Right renal pelvis (tissue), 4 donors: ENCODE results near the gene TEX26. TPM values are rescaled to one million over a fixed set of nuclear protein-coding genes. Genes with fewer than 3 reads are reported as not detected.

Experiments used
- DNase-seq, 4 donors: peaks; one replicate each; pipeline ENCODE4 v3.0.0-alpha.2; 2013; ENCODE audit warnings: low read depth in 4 of 4, low spot score in 3 of 4, missing footprints in 1 of 4
- polyA plus RNA-seq, 4 donors: library from polyadenylated mRNA; unstranded; fragments of 120-200 nt; gene quantifications; one replicate each; pipeline ENCODE4 v1.2.1, GENCODE V29; 2013; ENCODE audit not compliant: insufficient read length in 4 of 4

The TEX26 gene
- polyA plus RNA-seq, 4 donors, result 1.9 to 3.2 (median 2.1) TPM

DNA sequence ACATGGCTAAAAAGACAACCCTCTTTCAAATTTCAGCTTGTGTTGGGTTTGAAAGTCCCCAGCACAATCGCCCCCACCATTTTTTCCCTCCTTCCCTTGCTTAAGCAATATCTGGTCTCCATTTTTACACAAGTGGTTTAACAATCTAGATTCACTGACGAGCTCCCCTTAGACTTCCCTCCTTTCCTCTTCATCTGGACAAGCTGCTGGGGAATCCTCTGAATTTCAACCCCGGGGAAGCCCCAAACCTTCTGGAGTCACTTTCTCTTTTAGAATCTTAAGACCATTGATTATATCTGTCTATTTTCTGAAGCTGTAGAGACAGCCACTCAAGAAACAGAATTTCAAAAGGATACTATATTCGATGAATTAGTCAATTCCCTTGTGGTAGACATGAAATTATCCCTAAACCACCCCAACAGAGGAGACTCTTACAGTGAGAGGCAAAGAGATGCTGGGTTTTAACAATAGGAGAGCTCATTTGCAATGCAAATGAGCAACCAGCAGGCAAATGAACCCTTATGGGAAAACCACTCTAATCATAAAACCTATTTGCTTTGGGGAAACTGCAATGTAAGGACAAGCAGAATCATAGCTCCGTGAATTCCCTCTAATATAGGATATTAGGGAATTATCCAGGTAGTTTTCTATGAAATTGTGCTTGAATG, 78.9 kb downstream of the TEX26 start:
- DNase-seq, result no peak

DNA sequence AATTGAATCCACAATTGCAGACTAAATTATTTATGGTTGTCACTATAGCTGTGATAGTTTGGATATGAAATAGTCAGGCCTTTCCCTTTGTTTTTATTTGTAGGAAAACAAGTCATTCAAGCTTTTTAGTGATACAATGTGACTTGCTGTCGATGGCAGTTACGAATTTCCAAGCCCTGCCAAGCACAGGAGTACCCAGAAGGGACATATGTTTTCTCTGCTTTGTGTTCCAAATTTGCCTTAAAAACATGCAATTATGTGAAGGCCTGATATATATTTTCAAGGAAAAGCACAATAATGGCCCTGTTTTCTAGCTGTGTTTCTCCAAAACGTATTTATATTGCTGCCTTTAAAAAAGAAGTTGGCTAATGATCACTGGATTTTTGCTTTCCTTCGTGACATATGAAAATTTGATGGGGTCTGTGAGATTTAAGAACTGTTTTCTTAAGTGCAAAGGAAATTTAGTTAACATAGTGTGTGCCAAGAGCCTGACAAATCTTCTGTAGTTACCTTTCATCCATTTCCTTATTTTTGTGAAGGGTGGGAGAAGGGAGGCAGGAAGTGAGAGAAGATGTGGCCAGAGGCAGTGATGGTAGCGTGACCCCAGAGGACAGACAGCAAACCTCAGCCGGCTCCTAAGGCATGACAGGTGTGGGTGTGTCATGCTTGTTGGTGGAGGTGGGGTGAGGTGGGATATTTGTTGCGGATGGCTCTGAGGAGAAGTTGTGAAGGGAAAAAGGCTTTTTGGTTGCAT, 79.6 kb downstream of the TEX26 start:
- DNase-seq, result no peak

DNA sequence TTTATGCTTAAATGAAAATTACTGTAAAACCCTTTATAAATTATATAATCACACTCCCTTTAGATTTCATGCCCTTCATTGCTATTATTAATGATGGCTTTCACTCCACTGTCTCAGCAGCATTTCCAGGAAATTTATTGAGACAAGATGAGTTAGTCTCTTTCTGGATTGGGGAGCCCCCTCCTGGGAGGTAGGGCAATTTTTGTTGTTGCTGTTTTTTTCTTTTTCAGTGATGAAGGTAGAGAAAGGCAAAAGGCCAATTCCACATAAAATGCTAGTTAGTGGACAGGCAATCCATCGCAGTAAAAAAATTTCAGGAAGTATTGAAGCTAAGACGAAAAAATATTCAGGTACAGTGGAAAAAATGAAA, 80.2 kb downstream of the TEX26 start:
- no peak for DNase-seq

DNA sequence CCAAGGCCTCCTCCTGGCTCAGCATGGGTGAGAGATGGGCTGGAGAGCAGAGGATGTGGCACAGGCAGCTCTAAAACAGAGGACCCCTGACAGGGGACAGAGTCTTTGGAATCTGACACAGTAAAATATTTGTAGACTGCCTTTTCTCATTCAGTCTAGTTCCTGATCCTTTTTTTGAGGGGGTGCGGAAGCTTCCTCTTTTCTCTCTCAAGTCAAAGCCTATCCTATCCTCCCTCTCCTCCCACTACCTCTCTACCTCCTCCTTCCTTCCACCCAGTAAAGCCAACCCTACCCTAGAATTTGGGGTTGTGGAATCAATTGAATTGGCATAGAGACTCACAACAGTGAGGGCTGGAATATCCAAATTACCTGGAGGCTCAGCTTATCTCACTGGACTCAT, 82.0 kb downstream of the TEX26 start:
- DNase-seq, result no peak

DNA sequence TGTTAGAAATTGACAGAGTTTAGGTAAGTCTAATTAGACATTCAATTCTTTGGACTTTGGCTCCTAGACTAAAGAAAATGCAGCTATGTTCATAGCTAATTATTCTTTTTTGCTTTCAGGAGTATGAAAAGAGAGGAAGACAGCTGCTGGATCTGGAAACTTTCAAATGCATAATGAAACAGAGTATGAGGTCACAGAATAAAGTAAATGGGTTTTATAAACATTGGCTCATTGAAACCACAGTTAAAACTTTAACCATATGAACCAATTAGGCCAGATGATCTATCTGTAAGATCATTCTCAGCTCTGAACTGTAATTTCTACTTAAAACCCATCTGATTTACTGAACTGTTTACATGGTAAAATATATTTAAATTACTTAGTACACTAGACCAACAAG, 82.7 kb downstream of the TEX26 start:
- DNase-seq, result no peak

DNA sequence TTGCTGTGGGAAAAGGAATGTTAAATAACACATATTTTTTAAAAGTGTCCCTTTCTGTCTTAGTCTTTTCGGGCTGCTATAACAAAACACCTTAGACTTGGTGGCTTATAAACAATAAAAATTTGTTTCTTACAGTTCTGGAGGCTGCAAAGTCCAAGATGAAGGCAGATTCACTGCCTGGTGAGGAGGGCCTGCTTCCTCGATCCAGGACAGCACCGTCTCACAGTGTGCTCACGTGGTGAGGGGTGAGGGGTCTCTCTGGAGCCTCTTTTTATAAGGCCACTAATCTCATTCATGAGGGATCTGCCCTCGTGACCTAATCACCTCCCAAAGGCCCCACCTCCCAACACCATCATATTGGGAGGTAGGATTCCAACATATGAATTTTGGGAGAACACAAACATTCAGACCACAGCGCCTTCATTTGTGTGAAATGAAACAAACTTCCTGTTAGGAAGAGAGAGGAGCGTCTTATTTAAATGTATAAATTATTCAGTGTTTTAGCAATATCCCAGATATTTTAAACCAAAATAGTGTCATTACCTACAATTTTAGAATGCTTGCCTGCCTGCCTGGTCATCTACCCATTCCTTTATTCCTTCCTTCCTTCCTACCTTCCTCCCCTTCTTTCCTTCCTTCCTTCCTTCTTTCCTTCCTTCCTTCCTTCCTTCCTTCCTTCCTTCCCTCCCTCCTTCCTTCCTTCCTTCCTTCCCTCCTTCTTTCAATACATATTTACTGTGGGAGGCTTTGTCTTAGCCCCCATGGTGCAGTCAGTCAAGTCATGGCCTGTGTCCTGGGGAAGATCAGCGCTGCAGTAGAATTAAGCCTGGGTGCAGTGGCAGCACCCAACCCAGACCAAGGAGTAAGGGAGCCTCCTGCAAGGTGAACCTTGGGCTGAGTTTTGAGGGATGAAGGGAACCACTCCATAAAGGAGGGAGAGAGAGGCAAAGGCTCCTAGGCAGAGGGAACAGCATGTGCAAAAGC, 84.2 kb downstream of the TEX26 start:
- DNase-seq, result no peak

DNA sequence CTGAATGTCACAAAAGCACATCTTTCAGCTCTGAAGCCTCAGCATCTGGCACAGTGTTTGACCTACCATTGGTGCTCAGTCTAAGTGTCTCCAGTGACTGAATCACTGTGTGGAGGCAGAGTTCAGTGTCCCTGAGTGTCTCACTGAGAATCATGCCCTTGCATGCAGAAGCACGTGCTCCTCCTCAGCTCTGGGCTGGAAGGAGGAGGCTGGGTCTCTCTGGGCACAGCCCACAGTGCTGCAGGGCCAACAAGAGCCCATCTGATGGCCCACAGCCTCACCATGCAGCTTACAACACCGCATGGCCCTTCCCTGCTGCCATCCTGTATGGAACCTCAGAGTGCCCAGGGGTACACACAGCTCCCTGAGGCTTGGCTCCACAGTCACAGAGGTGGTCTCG, 86.1 kb downstream of the TEX26 start:
- DNase-seq, result no peak

DNA sequence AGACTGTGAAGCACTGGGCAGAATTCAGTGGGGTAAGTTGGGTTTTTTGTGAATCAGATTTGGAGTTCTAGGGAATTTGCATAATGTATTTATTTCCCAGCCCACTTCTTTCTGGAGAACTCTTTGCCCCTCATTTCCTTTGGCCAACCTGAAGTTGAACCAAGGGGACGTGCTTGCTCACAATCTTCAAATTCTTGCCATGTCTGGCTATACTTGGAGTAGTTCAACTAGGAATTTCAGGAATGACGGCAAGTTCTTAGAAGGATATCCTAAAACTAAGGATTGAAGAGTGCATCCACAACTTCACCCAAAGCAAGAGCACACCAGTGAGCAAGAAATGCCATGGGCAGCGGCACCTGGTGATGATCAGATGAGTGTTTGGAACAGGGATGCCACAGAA, 88.5 kb downstream of the TEX26 start:
- DNase-seq, result no peak

DNA sequence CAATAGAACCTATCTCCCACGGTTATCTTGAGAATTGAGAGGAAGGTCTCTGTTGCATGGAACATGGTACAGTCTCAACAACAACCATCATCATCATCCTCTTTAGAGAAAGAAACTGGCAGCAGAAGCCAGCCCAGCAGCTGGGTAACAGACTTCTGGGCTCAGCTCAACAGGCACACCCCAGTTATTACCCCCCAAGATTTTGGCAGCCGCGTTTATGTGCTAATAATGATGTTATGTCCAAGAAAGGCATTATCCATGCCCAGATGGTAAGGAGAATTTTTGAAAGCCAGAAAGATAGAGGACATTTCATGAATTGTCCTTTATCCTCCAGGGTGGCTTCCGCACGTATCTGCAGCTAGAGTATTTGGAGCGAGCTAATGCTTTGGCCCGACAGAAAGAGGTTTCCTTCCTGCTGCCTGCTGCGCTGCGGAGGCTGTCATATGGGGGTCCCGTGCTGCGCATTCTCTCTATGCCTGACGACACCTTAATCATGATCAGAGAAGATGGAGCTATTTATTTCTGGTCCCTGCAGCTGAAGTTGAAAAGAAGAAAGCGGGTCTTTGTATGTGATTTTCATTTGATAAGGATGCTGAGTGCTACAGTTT, 89.9 kb downstream of the TEX26 start:
- no peak for DNase-seq

DNA sequence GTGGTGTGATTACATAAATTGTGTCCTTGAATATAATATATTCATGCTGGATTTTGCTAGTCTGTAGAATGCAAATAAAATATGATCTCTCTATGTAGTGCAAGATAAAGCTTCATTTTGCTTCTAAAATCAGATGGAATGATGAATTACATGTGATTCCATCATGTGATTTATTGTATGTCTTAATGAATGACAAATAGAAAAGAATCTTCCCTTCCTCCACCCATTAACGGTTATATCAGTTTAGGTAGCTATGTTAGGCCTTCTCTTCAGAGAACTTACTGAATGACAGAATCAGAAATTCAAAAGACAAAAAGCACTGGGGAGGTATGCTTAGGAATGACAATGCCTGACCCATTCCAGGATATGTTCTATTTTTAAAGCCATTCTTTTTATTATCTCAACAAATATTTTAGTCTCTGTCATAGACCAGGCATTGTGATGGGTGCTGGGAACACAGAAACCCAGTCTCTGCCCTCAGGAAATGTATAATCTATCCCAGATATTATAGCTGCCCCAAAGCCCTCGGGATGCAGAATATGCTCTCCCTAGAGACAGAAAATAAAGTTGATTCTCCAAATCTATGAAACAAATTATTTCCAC, 90.6 kb downstream of the TEX26 start:
- DNase-seq, result no peak

Other genes starting within 250 kb of the TEX26 start
- 1 to 10 TPM; 3.6 to 5.6 (median 5.0) TPM for gene ALOX5AP, start 197.1 kb upstream of the TEX26 start, polyA plus RNA-seq
- gene MEDAG, start 26.4 kb upstream of the TEX26 start, polyA plus RNA-seq, result 1 to 10 TPM in 2 of 4 donors, under 1 TPM in 2; 0.90 to 2.2 (median 1.1) TPM
- gene HSPH1, start 229.2 kb downstream of the TEX26 start, polyA plus RNA-seq, result 100 to 1,000 TPM; 117 to 160 (median 129) TPM